Measurements from ENCODE around the gene TMEM109. TPM values are rescaled to one million over a fixed set of nuclear protein-coding genes. Genes with fewer than 3 reads are reported as not detected.

TMEM109 gene
- total RNA-seq, 6 experiments from 2014 or later, result 29.0 to 40.9 (median 34.1) TPM

- no peak for DNase-seq
- TF ChIP-seq POLR2A (IDR thresholded peaks at IDR 0.05) (no peak), CTCF (IDR thresholded peaks at IDR 0.05) (no peak)
- ATAC-seq, result no peak
- Histone ChIP-seq H3K27me3 (no peaks in the 10 kb centered on the region), H3K36me3 (no peaks in the 10 kb centered on the region), H3K9me3 (no peaks in the 10 kb centered on the region), H3K4me1 (peaks cover 0 to 10% (median 0%) of the 10 kb centered on the region in 4 donors), H3K27ac (no peak overlapping the region), H3K4me3 (no peak overlapping the region)
- intact Hi-C loops (cut with DNase I), result no loop called here
- WGBS (ENCODE audit: insufficient coverage, low coverage, low lambda C conversion rate, missing lambda C conversion rate), result 52% methylated on average over 5 of the region's 10 CpGs
Observed at GRCh38 chr11:60867871-60868681, 45.9 kb upstream of the TMEM109 start.

GRCh38 chr11:60868682-60869450 is 45.1 kb upstream of the TMEM109 start:
- Histone ChIP-seq H3K27ac (no peak overlapping the region), H3K4me1 (peaks cover 0 to 10% (median 0%) of the 10 kb centered on the region in 4 donors), H3K36me3 (no peaks in the 10 kb centered on the region), H3K9me3 (no peaks in the 10 kb centered on the region), H3K27me3 (no peaks in the 10 kb centered on the region), H3K4me3 (no peak overlapping the region)
- DNase-seq (no peak), ATAC-seq (no peak)
- 71% methylated on average over 2 of the region's 10 CpGs for WGBS (ENCODE audit: insufficient coverage, low coverage, low lambda C conversion rate, missing lambda C conversion rate)
- no peak for TF ChIP-seq POLR2A (IDR thresholded peaks at IDR 0.05)
- no peak for TF ChIP-seq CTCF (IDR thresholded peaks at IDR 0.05)
- intact Hi-C loops (cut with DNase I), result no loop called here

- Histone ChIP-seq H3K27ac (no peak overlapping the region), H3K27me3 (no peaks in the 10 kb centered on the region), H3K4me1 (peaks cover 0 to 10% (median 0%) of the 10 kb centered on the region in 4 donors), H3K4me3 (no peak overlapping the region), H3K9me3 (no peaks in the 10 kb centered on the region), H3K36me3 (no peaks in the 10 kb centered on the region)
- ATAC-seq, result no peak
- WGBS (ENCODE audit: insufficient coverage, low coverage, low lambda C conversion rate, missing lambda C conversion rate), result no CpG with 5 or more reads among the region's 7 CpGs
- no peak for DNase-seq
- intact Hi-C loops (cut with DNase I), result no loop called here
- TF ChIP-seq CTCF (IDR thresholded peaks at IDR 0.05) (no peak), POLR2A (IDR thresholded peaks at IDR 0.05) (no peak)
Observed at GRCh38 chr11:60869451-60869825, 44.5 kb upstream of the TMEM109 start.

- H3K27ac ChIP-seq, result no peak overlapping the region
- intact Hi-C loops (cut with DNase I), result loop anchor here in 1 of 2 donors (10.0 kb wide), 1 partner anchor 45 kb away; no protein-coding TSS in a partner anchor
- no peaks in the 10 kb centered on the region for H3K27me3 ChIP-seq
- H3K4me1 ChIP-seq, result peaks cover 0 to 10% (median 0%) of the 10 kb centered on the region in 4 donors
- 72% methylated on average over 3 of the region's 3 CpGs for WGBS (ENCODE audit: insufficient coverage, low coverage, low lambda C conversion rate, missing lambda C conversion rate)
- H3K4me3 ChIP-seq, result no peak overlapping the region
- DNase-seq, result no peak
- no peaks in the 10 kb centered on the region for H3K9me3 ChIP-seq
- no peak for ATAC-seq
- no peak for TF ChIP-seq POLR2A (IDR thresholded peaks at IDR 0.05)
- no peak for TF ChIP-seq CTCF (IDR thresholded peaks at IDR 0.05)
- H3K36me3 ChIP-seq, result no peaks in the 10 kb centered on the region
Observed at GRCh38 chr11:60870276-60870675, 43.7 kb upstream of the TMEM109 start.
